ENCODE data around the gene MEMO1. TPM values are rescaled to one million over a fixed set of nuclear protein-coding genes. Genes with fewer than 3 reads are reported as not detected.
"Not testable (repeated sequence)": the region's sequence is repeated elsewhere in the genome, so short reads cannot be mapped to it uniquely, and the experiment has no call there.

Gene MEMO1
- total and polyA plus RNA-seq, 9 of the 15 experiments (the other 6 are each of a cell fraction or from before 2014, with no cell fraction given), result 22.1 to 87.7 (median 61.2) TPM

DNA sequence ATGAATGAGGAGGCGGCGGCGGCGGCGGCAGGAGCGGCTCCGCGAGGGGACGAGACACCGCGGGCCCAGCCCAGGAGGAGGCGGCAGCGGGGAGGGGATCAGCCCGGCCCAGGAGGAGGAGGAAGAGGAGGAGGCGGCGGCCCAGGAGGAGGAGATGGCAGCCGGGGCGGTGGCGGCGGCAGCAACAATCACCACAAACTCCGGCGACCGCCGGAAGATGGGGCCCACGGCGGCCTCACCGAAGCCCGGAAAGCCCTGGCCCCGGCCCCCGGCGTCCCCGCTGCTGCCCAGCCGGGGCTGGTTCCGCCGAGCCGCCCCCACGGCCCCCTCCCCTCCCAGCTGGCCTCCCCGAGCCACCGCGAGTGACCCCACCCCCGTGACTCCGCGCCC, 533 bp downstream of the MEMO1 start:
- peak overlapping the region; percentile 55; the same call in 1 of the 3 replicates for H3K27ac ChIP-seq (ENCODE audit: extremely low read depth, low read depth, low read length)
- in situ Hi-C loops (cut with MboI); FAIRE-seq; H3K9me3 ChIP-seq (replicated peaks; ENCODE audit: control insufficient read depth, insufficient read depth, low read depth, low read length); H3K27me3 ChIP-seq (ENCODE audit: control insufficient read depth in 2 of 2, insufficient read depth in 2 of 2, low read length in 2 of 2); CTCF ChIA-PET (ENCODE audit: low intra/inter-chr PET ratio); H3K4me2 ChIP-seq (ENCODE audit: insufficient read depth, low read length); H2AFZ ChIP-seq (ENCODE audit: low read depth, low read length); H3K9me1 ChIP-seq (ENCODE audit: control insufficient read depth, insufficient read depth, low read length); BruUV-seq (replicated peaks): not testable (repeated sequence)
- DNase-seq (ENCODE audit: extremely low read depth in 1 of 4, low spot score in 3 of 4) (peak; percentile 33 to 73 (median 42)), ATAC-seq (peak; percentile 80)
- peak in 2 of 3 experiments; percentile 19 to 24 for TF ChIP-seq YY1 (IDR thresholded peaks at IDR 0.05; ENCODE audit: borderline replicate concordance in 1 of 3, control insufficient read depth in 1 of 3, extremely low read depth in 1 of 3, insufficient read depth in 3 of 3, insufficient read length in 1 of 3, insufficient replicate concordance in 2 of 3, low read depth in 1 of 3, low read length in 2 of 3)
- peaks cover 12% of the 10 kb centered on the region for H4K20me1 ChIP-seq (replicated peaks; ENCODE audit: control insufficient read depth, insufficient read depth, low read length)
- peaks cover 10% of the 10 kb centered on the region; the same call in 2 of the 3 replicates for H3K36me3 ChIP-seq (ENCODE audit: control insufficient read depth, insufficient read depth, low read length)
- intact Hi-C loops (cut with micrococcal nuclease), result loop anchor here (2.0 to 5.0 kb wide), 2 partner anchors 53 to 157 kb away; partner anchors contain the start of genes SLC30A6 and SPAST
- peaks cover 52% of the 10 kb centered on the region for H3K79me2 ChIP-seq (ENCODE audit: control insufficient read depth, insufficient read depth, low read length)
- peaks cover 18 to 34% of the 10 kb centered on the region in 2 experiments for H3K4me1 ChIP-seq (replicated peaks in 1 of 2; ENCODE audit: control insufficient read depth in 2 of 2, insufficient read depth in 2 of 2, low read length in 2 of 2)
- peak overlapping the region in 1 of 2 experiments; percentile 36; a peak in 2 of 4 replicates for H3K9ac ChIP-seq (ENCODE audit: insufficient read depth in 1 of 2, low read depth in 2 of 2, low read length in 2 of 2)
- 0% methylated on average over 1 of the region's 43 CpGs for WGBS (ENCODE audit: insufficient coverage, low coverage, missing lambda C conversion rate)
- peak overlapping the region; percentile 92 for H3K4me3 ChIP-seq
- POLR2A ChIA-PET, result interaction anchor here (0.6 to 2.1 kb wide), 4 partner anchors 10 to 1516 kb away, joined by 3 to 4 read pairs (median 3); no protein-coding TSS in a partner anchor

DNA sequence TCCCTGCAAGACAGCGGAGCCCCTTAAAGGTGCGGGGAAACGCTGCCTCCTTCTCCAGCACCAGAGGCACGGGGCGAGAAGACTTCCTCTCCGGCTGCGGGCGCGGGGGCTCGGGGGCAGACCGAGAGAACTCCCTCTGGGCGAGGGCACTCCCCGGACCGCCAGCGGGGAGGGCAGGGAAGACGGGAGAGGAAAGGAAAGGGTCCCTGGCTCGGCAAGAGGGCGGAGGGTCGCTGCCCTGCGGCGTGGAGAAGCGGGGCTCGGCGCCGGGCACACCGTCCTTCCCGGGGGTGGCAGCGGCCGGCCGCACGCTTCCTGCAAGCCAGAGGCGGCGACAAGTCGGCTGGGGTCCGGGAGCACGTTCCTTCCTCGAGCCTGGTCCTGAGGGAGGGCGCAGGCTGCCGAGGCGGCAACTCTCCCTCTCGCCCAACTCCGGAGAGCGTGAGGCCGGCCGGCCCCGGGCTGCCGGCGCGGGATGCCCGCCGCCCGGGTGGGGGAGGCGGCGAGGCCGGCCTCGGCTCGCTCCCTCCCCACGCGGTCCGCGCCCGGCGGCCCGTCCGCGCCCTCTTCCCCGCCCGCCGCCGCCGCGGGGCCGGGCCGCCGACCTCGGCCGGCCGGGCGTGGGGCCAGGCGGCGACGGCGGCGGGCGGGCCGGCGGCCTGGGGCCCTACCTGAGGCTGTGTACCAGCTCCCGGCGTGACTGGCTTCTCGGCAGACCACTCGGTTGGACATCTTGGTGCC, 1.1 kb downstream of the MEMO1 start:
- POLR2A ChIA-PET, result interaction anchor here (0.9 to 1.0 kb wide), 3 partner anchors 22 to 123 kb away, joined by 3 to 5 read pairs (median 3); no protein-coding TSS in a partner anchor
- peak overlapping the region; percentile 57; the same call in 1 of the 2 replicates for H2AFZ ChIP-seq (ENCODE audit: low read depth, low read length)
- H3K36me3 ChIP-seq (ENCODE audit: control insufficient read depth, insufficient read depth, low read length), result peaks cover 10% of the 10 kb centered on the region; the same call in 2 of the 3 replicates
- ATAC-seq (peak; percentile 3), DNase-seq (ENCODE audit: extremely low read depth in 1 of 4, low spot score in 3 of 4) (peak; percentile 37 to 68 (median 55)), FAIRE-seq (no peak)
- H3K9me3 ChIP-seq (replicated peaks; ENCODE audit: control insufficient read depth, insufficient read depth, low read depth, low read length), result no peaks in the 10 kb centered on the region
- peaks cover 12% of the 10 kb centered on the region for H4K20me1 ChIP-seq (replicated peaks; ENCODE audit: control insufficient read depth, insufficient read depth, low read length)
- peaks cover 18 to 34% of the 10 kb centered on the region in 2 experiments for H3K4me1 ChIP-seq (replicated peaks in 1 of 2; ENCODE audit: control insufficient read depth in 2 of 2, insufficient read depth in 2 of 2, low read length in 2 of 2)
- H3K9ac ChIP-seq (ENCODE audit: insufficient read depth in 1 of 2, low read depth in 2 of 2, low read length in 2 of 2), result peak overlapping the region; percentile 87 to 99
- H3K79me2 ChIP-seq (ENCODE audit: control insufficient read depth, insufficient read depth, low read length), result peaks cover 58% of the 10 kb centered on the region
- no peaks in the 10 kb centered on the region for H3K9me1 ChIP-seq (ENCODE audit: control insufficient read depth, insufficient read depth, low read length)
- intact Hi-C loops (cut with micrococcal nuclease), result loop anchor here (2.0 to 10.0 kb wide), 3 partner anchors 53 to 158 kb away; partner anchors contain the start of genes SLC30A6 and SPAST
- peak overlapping the region; percentile 86 for H3K4me2 ChIP-seq (ENCODE audit: insufficient read depth, low read length)
- BruUV-seq (replicated peaks), result no TSS peak
- H3K27me3 ChIP-seq (ENCODE audit: control insufficient read depth in 2 of 2, insufficient read depth in 2 of 2, low read length in 2 of 2), result no peaks in the 10 kb centered on the region
- in situ Hi-C loops (cut with MboI), result no loop called here
- CTCF ChIA-PET (ENCODE audit: low intra/inter-chr PET ratio), result no interaction called here
- peak overlapping the region; percentile 85 for H3K27ac ChIP-seq (ENCODE audit: extremely low read depth, low read depth, low read length)
- H3K4me3 ChIP-seq, result peak overlapping the region; percentile 92
- WGBS (ENCODE audit: insufficient coverage, low coverage, missing lambda C conversion rate), result under 1% methylated on average over 69 of the region's 91 CpGs
- TF ChIP-seq MYC (IDR thresholded peaks at IDR 0.05; ENCODE audit: low read depth, low read length) (no peak; the same call in 1 of the 2 replicates), MYC (CRISPR knock-in tag; IDR thresholded peaks at IDR 0.05; ENCODE audit: borderline replicate concordance, low read depth) (no peak), ZNF174 (CRISPR knock-in tag; IDR thresholded peaks at IDR 0.05) (no peak), NFE2L1 (tag; IDR thresholded peaks at IDR 0.05; ENCODE audit: borderline replicate concordance, low read depth) (no peak)
- TF ChIP-seq, protein P1, sequence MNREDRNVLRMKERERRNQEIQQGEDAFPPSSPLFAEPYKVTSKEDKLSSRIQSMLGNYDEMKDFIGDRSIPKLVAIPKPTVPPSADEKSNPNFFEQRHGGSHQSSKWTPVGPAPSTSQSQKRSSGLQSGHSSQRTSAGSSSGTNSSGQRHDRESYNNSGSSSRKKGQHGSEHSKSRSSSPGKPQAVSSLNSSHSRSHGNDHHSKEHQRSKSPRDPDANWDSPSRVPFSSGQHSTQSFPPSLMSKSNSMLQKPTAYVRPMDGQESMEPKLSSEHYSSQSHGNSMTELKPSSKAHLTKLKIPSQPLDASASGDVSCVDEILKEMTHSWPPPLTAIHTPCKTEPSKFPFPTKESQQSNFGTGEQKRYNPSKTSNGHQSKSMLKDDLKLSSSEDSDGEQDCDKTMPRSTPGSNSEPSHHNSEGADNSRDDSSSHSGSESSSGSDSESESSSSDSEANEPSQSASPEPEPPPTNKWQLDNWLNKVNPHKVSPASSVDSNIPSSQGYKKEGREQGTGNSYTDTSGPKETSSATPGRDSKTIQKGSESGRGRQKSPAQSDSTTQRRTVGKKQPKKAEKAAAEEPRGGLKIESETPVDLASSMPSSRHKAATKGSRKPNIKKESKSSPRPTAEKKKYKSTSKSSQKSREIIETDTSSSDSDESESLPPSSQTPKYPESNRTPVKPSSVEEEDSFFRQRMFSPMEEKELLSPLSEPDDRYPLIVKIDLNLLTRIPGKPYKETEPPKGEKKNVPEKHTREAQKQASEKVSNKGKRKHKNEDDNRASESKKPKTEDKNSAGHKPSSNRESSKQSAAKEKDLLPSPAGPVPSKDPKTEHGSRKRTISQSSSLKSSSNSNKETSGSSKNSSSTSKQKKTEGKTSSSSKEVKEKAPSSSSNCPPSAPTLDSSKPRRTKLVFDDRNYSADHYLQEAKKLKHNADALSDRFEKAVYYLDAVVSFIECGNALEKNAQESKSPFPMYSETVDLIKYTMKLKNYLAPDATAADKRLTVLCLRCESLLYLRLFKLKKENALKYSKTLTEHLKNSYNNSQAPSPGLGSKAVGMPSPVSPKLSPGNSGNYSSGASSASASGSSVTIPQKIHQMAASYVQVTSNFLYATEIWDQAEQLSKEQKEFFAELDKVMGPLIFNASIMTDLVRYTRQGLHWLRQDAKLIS (CRISPR knock-in tag; IDR thresholded peaks at IDR 0.05), result peak; percentile 46; the same call in 1 of the 2 replicates
